Hindlimb muscle (tissue), 1 donor: ENCODE data around the gene C22orf42. TPM values are rescaled to one million over a fixed set of nuclear protein-coding genes. Genes with fewer than 3 reads are reported as not detected.

ENCODE experiments used
- DNase-seq: peaks from one replicate; pipeline ENCODE4 v3.0.0-alpha.2; 2013
- polyA plus RNA-seq: library from polyadenylated mRNA; unstranded; fragments of 120-200 nt; gene quantifications from one replicate; pipeline ENCODE4 v1.2.1, GENCODE V29; 2013; ENCODE audit not compliant: insufficient read length

C22orf42 gene
- polyA plus RNA-seq, 1 donor = not detected

DNA sequence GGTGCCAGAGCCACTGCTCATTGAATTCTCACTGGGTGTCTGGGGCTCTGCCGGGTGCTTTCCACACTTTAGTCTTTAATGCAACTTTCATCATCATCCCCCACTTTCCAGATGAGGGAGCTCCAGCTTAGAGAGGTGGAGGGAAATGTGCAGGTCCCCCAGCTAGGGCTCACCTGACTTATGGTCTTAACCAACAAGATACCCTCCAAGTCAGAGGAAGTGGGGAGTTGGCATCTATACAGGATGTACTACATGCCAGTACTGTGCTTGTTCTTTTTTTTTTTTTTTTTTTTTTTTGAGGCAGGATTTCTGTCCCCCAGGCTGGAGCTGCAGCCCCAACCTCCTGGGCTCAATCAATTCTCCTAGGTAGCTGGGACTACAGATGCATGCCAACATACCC lies 26.3 kb downstream of the C22orf42 start:
- no peak for DNase-seq

DNA sequence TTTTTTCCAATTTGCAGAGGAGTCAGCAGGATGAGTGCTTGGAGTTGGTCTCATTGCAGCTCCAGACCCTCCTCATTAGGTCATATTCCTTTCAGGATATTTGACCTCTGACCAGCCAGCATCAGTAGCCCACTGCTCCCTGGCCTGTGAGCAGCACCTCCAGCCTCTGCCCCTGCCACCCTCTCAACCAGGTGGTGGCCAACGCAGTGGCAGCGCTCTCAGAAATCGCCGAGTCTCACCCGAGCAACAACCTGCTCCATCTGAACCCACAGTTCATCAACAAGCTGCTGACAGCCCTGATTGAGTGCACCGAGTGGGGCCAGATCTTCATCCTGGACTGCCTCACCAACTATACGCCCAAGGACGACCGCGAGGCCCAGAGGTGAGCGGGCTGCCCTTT lies 27.0 kb downstream of the C22orf42 start:
- DNase-seq = no peak

DNA sequence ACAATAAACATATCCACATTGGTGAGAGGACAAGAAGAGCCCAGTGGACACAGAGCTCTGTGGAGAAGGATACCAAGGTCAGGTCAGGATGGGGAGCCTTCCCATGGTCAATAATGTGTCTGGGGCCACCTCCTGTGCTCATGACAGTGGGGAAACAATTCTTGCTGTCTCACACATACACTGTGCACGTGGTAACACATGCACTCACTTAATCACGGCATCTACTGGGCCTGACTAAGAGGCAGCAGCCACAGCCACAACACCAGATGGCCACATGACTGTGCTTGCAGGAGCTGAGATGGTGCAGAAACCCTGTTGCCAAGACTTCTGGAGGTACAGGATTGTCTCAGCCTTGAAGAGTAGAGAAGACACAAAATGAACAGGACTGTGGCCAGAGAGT lies 28.6 kb downstream of the C22orf42 start:
- DNase-seq = no peak

DNA sequence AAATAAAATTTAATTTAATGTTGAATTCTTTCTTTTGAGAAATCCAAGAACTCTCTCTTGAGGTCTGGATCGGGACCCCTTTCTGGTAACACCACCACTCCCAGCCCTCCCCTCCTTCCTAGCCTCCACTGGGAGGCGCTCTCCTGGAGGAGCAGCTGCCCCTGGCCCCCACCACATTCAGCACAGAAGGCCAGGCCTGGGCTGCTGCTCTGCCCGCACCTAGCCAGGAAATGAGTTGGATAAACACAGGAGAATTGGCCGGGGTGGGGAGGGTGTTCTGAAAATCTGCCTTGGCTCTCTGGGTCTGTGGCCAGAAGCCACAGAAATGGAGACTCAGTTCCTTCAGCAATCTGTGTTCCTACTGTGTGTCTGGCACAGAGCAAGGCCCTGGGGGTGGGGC lies 31.2 kb downstream of the C22orf42 start:
- DNase-seq = no peak

DNA sequence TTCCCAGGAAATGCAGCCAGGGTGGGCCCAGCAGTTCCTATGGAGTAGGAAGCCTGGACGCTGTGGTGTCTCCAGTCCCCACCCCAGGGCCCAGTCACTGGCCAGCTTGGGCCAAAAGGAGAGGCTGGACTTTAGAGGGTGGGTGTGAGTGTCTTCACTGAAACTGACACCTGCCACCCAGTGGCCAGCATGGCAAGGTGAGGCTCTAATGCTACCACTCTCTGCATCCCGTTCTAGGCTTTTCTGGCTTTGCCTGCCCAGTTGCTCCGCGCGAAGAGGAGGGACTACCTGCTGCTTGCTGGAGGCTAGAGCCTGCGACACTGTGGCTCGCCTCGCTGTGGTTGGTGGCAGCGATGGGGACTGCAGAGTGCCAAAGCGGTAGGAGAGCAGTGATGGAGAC lies 35.4 kb downstream of the C22orf42 start:
- DNase-seq = no peak

DNA sequence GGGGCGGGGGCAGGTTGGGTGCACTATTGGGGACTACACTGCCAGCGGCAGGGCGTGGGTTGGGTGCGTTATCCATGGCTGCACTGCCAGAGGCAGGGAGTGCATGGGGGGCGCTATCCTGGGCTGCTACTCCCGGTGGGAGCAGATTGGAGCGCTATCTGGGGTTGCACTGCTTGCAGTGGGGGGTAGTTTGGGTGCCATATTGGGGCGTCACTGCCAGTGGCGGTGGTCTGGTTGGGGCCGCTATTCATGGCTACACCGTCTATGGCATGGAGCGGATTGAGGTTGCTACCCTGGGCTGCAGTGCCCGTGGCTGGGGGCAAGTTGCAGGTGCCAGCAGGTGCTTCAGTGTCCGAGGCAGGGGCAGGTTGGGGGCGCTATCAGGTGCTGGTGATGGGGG lies 36.2 kb downstream of the C22orf42 start:
- no peak for DNase-seq

DNA sequence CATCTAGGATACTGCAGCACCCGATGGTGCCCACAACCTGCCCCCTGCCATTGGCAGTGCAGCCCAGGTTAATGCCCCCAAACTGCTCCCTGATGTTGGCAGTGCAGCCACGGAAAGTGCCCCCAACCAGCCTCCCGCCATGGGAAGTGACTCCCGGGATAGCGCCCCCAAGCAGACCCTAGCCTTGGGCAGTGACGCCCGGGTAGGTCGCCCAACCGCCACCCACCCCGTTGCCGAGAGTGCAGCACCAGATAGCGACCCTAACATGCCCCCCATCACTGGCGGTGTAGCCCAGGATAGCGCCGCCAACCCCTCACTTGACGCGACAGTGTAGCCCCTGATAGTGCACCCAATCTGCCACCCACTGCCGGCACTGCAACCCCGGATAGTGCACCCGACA lies 38.5 kb downstream of the C22orf42 start:
- no peak for DNase-seq

DNA sequence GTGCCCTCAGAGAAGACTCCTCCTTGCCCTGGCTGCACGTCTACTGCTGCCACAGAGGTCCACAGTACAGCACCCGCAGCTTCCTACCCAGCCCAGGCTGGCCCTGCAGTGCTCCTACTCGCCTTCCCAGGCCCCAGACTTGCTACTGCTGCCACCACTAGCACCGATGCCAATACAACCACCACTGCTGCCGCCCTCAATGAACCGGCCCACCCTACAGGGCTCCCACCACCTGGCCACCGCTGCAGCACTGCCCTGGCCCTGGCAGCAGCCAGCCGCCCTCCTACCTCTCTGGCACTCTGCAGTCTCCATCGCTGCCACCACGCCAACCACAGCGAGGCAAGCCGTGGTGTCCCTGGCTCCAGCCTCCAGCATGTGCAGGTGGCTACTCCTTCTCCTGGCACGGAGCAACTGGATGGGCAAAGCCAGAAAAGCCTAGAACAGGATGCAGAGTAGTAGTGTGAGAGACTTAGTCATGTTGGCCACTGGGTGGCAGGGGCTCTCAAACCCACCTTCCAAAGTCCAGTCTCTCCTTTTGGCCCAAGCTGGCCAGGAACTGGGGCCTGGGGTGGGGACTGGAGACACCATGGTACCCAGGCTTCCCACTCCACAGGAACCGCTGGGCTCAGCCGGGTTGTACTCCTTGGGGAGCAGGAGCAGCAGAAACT lies 39.4 kb downstream of the C22orf42 start:
- no peak for DNase-seq

DNA sequence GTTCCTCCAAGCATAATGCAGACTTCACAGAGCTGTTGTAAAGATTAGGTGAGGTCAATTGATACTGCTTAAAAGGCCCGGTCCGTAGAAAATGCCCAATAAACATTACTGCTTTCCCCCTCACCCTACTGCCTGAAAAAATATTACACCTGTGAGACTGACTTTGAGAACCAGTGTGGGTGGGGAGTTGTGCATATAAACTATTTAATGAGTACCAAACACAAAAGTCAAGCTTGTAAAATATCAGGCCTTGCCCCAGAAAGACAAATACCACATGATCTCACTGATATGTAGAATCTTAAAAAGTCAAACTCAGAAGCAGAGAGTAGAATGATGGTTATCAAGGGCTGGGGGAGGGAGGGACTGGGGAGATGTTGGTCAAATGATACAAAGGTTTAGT lies 46.7 kb downstream of the C22orf42 start:
- no peak for DNase-seq

DNA sequence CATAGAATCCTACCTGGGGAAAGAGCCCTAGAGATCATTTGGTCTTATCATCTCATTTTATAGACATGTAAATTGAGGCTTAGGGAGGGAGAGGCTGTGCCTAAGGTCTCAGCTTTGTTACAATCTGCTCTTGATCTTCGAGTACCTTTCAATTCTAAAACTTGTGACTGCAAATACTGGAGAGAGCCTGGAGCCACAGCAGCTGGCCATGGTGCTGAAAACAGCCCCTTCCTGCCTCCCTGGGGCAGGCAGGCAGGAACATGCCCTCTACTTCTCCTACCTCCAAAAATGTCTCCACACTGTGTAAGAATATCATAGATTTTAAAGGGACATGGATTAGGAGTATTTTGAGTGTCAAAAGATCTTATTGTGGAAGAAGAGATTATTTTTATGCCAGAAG lies 52.2 kb downstream of the C22orf42 start:
- DNase-seq = no peak

DNA sequence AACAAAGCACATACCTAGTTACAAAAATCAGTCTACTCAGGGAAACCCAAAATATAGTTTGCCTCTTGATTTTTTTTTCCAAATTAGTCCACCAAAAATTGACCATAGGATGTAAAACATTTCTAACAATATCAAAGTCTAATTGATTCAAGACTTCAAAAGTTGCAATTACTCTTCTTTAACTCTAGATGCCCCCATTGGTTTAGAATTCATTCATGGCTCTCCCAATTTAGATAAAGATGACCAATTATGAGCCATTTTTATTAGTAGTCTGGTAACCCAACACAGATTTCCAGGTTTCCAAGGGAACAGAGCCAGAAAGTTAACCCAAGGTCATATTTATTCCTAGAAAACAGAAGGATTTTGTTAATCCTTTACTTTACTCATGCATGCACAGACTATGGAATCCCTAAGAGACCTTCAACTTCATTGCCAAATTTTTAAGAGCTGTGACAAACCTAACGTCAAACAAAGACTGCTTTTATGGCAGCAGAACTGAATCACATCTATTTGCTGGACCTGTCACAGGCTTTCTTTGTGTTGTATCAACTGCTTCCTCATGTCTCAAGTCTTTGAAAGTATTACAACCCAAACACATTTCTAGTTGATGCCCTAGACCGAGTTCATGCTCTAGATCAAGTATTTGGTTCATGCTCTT lies 55.3 kb downstream of the C22orf42 start:
- DNase-seq = no peak

DNA sequence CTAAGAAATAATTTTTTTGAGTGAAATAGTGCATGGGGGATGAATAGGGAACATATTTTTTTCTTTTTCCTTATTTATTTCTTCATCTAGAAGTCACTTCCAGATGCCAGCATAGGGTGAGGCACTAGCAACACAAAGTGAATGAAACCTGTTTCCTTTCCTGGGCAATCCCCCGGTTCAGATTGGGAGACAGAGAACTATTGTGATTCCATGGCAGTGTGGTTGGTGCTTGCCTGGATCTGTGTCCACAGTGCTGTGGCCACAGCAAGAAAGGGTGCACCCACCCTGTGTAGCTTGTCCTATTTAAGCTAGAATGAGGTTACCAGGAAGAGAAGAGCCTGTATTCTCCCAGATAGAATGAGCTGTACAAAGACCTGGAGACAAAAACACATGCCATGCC lies 58.4 kb downstream of the C22orf42 start:
- DNase-seq = no peak

Other genes with a start within 250 kb of the C22orf42 start
- gene YWHAH, start 214.8 kb downstream of the C22orf42 start, polyA plus RNA-seq = 92.0 TPM
- gene SLC5A1, start 116.0 kb downstream of the C22orf42 start, polyA plus RNA-seq = 2.2 TPM
- not detected for gene RFPL2, start 45.8 kb upstream of the C22orf42 start, polyA plus RNA-seq
- 1.0 TPM for gene SLC5A4, start 96.0 kb upstream of the C22orf42 start, polyA plus RNA-seq
- 0.25 TPM for gene RFPL3, start 198.6 kb upstream of the C22orf42 start, polyA plus RNA-seq